HG03039 (cell line): ENCODE results near the gene AP1AR.
"Not testable (repeated sequence)": the region's sequence is repeated elsewhere in the genome, so short reads cannot be mapped to it uniquely, and the experiment has no call there.

Experiments
- ATAC-seq: cut with Tn5 transposase; IDR thresholded peaks from one replicate; pipeline ENCODE4 v1.9.1; 2021; ENCODE audit warnings: mild to moderate bottlenecking, moderate library complexity; ENCODE audit not compliant: unreplicated experiment

The AP1AR gene

DNA sequence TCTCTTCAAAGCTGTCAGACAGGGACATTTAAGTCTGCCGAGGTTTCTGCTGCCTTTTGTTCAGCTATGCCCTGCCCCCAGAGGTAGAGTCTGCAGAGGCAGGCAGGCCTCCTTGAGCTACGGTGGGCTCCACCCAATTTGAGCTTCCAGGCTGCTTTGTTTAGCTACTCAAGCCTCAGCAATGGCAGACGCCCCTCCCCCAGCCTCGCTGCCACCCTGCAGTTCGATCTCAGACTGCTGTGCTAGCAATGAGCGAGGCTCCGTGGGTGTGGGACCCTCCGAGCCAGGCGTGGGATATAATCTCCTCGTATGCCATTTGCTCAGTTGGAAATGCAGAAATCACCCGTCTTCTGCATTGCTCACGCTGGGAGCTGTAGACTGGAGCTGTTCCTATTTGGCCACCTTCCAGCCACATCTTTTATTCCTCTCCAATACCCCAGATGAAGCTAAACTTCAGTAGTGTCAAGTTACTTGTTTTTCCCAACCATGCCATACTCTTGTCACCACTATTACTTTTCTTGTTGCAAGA, 77.7 kb downstream of the AP1AR start:
- ATAC-seq: not testable (repeated sequence)

DNA sequence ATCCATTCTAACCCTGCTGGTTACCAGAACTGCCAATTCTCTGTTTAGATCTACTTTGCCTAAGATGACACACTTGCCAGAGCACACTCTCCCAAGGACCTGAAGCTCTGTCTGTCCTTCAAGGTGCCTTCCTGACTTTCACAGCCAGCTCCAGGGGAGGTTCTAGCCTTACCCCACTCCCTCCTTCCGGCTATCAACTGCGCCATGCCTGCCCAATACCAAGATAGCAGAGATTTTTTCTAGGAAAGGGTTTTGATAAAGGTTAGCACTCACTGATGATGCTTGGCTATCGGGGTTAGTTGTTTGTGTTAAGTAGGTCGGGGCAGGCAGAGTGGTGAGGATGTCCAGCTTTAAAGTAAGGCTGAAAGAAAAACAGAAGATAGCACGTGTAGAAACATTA, 79.9 kb downstream of the AP1AR start:
- ATAC-seq: no peak

DNA sequence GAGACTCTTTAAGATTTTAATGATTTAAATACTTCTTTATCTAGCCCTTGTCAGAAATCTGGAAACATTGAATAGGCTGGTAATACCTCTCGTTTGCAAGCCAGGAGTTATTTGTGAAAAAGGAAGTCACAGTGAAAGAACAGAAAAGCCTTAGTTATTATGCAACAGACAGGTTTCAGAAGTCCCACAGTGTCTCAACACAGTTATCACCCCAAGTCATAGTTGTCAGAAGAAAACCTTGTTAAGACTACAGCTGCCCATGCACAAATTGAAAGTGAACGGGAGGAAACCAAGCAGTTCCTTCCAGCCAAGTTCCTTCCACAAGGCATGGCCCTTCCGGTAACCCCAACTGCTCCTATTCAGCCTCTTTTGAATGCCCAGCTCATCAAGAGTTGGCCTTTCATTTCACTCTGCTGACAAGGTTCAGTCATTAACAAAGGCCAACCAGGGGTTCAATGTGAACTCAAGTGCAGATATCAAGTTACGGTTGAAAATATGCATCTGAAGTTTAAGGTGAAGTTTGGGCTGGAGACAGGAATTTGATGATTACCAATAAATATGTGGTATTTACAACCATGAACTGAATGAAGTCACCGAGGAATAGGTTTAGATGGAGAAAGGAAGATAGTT, 81.1 kb downstream of the AP1AR start:
- peak; percentile 96 for ATAC-seq

DNA sequence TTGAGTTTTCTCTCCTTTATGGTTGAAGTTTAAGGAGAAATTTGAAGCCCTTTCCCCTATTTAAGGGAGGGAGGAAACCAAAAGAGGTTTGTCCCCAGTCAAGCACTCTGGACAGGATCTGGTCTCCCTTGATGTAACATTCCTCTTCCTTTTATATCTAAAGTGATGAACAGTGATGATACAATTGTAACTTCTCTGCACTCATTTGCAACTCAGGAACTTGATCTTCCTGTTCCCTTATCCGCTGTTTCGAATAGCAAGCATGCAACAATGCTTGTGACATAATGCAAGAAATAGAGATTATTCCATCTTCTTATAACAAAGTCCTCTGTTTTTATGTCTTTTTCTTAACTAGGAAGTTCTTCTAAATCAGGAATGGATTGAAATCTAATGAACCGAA, 83.9 kb downstream of the AP1AR start:
- ATAC-seq: no peak

DNA sequence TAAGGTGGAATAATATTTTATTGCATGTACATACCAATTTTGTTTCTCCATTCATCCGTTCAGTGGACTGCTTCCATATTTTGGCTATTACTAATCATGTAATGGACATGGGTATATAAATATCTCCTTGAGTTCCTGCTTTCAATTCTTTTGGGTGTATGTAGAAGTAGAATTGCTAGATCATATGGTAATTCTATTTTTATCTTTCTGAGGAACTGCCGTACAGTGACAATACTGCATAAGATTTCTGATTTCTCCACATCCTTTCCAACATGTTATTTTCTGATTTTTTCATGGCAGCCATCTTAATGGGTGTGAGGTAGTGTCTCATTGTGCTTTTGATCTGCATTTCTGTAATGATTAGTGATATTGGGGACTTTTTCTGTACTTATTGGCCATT, 84.8 kb downstream of the AP1AR start:
- ATAC-seq: no peak

DNA sequence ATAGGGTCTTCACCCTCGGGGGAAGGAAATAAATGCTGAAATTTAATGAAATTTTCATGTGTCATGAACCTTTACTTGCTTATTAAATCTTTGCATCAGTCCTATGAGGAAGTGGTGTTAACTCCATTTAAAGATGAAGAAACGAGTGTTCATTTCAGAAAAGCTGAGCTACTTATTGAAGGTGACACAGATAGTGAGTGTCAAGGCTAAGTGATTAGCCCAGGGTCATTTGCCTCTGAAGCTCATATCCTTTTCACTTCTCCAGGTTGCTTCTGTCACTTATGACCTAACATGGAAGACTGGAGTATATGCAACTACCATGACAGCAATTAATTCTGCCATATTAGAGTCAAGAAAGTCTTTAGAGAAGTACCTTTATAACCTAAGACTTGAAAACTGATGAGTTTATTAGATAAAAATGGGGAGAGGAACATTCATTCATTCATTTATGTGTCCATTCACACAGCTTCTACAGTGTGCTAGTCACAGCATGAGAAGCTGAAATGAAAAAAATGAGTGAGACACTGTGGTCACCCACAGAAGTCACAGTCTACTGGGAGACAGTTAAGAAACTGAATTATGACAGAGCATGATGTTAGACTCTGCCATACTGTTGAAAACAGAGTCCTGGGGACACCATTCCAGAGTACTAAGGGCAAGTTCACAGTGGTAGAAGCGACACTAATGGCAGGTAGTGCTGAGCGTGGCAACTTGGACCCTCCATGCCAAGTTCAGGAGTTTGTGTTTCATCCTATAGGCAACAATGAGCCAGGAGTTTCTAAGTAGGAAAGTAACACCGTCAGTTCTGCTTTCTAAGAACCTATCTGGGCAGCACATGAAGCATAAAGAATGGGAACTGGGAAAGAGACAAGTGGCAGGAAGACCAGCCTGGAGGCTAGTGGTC, 86.9 kb downstream of the AP1AR start:
- peak; percentile 98 for ATAC-seq
